Neural cell (in vitro differentiated cells): ENCODE results near the gene FYN.

ENCODE experiments used
- CTCF ChIP-seq: fragments of 450-650 bp; IDR thresholded peaks from 2 replicates; pipeline ENCODE4 v1.5.1; 2014; ENCODE audit warnings: antibody characterized with exemption, mild to moderate bottlenecking, moderate library complexity; ENCODE audit not compliant: poor library complexity, severe bottlenecking
- EZH2 ChIP-seq: fragments of 200-600, 300-800 bp; shearing (Covaris generic), sonication (generic); IDR thresholded peaks from 2 replicates; pipeline ENCODE4 v1.6.1; 2014; ENCODE audit warnings: antibody characterized with exemption, low read length, borderline replicate concordance, mild to moderate bottlenecking; ENCODE audit not compliant: insufficient read depth, poor library complexity, severe bottlenecking
- MXI1 ChIP-seq: fragments of 450-650 bp; conservative IDR thresholded peaks from 2 replicates; pipeline ENCODE4 v1.6.1; 2014; ENCODE audit warnings: antibody characterized with exemption, mild to moderate bottlenecking; ENCODE audit not compliant: poor library complexity, severe bottlenecking
- RAD21 ChIP-seq: fragments of 450-650 bp; conservative IDR thresholded peaks from 2 replicates; pipeline ENCODE4 v1.6.1; 2014; ENCODE audit warnings: antibody characterized with exemption, mild to moderate bottlenecking, moderate library complexity
- REST ChIP-seq: IDR thresholded peaks from 2 replicates; pipeline ENCODE4 v1.6.1; 2012; ENCODE audit warnings: borderline replicate concordance
- SMC3 ChIP-seq: fragments of 450-650 bp; conservative IDR thresholded peaks from 2 replicates; pipeline ENCODE4 v1.6.1; 2014; ENCODE audit warnings: antibody characterized with exemption, mild to moderate bottlenecking, moderate library complexity; ENCODE audit not compliant: poor library complexity
- TAF1 ChIP-seq: IDR thresholded peaks from 2 replicates; pipeline ENCODE4 v1.6.1; 2012; ENCODE audit warnings: low read depth

GRCh38 chr6:111870051-111870741 is 3.1 kb downstream of the FYN start:
- TF ChIP-seq CTCF (no peak), EZH2 (no peak), SMC3 (no peak), MXI1 (no peak), TAF1 (no peak), REST (no peak), RAD21 (no peak)
